Erythroblast (primary cell): ENCODE results near the gene ZBTB7C.

ENCODE experiments used
- GATA1 ChIP-seq: IDR thresholded peaks from 2 replicates; pipeline ENCODE4 v1.6.1; 2011; ENCODE audit warnings: low read depth, mild to moderate bottlenecking, control low read depth, low read length, moderate library complexity
- POLR2A ChIP-seq: IDR thresholded peaks from 2 replicates; pipeline ENCODE4 v1.6.1; 2011; ENCODE audit warnings: mild to moderate bottlenecking, low read length

DNA sequence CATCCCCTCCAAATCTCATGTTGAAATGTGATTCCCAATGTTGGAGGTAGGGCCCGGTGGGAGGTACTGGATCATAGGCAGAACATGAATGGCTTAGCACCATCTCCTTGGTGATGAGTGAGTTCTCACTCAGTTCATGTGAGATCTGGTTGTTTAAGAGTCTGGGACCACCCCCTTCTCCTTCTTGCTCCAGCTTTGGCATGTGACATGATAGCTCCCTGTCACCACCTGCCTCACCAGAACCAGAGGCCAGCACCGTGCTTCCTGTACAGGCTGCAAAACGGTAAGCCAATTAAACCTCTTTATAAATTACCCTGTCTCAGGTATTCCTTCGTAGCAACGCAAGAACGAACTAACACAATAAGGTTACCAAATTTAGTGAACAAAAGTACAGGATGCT is 95.4 kb downstream of the ZBTB7C start:
- no peak for TF ChIP-seq POLR2A
- TF ChIP-seq GATA1 = no peak
